SU-DHL-6 (cell line): ENCODE results near the gene TMEM109.

Source experiments
- EZH2phosphoT487 ChIP-seq: fragments of 200-600 bp; sonication (generic), shearing (Covaris generic); conservative IDR thresholded peaks from 2 replicates; pipeline ENCODE4 v1.6.1; 2018; ENCODE audit warnings: mild to moderate bottlenecking, antibody characterized with exemption, low read length, moderate library complexity, mixed read lengths
- TF ChIP-seq, protein P1 (sequence below): fragments of 200-600 bp; sonication (generic); IDR thresholded peaks from one replicate; pipeline ENCODE4 v1.5.1; 2017; ENCODE audit warnings: antibody characterized with exemption, mild to moderate bottlenecking, low read length, moderate library complexity; ENCODE audit not compliant: insufficient read depth, poor library complexity, severe bottlenecking

GRCh38 chr11:60934790-60935605, 21.0 kb downstream of the TMEM109 start:
- TF ChIP-seq, protein P1, sequence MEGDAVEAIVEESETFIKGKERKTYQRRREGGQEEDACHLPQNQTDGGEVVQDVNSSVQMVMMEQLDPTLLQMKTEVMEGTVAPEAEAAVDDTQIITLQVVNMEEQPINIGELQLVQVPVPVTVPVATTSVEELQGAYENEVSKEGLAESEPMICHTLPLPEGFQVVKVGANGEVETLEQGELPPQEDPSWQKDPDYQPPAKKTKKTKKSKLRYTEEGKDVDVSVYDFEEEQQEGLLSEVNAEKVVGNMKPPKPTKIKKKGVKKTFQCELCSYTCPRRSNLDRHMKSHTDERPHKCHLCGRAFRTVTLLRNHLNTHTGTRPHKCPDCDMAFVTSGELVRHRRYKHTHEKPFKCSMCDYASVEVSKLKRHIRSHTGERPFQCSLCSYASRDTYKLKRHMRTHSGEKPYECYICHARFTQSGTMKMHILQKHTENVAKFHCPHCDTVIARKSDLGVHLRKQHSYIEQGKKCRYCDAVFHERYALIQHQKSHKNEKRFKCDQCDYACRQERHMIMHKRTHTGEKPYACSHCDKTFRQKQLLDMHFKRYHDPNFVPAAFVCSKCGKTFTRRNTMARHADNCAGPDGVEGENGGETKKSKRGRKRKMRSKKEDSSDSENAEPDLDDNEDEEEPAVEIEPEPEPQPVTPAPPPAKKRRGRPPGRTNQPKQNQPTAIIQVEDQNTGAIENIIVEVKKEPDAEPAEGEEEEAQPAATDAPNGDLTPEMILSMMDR = no peak
- TF ChIP-seq EZH2phosphoT487 = no peak
